SK-N-SH (cell line): ENCODE measurements around the gene TGFBRAP1. TPM values are rescaled to one million over a fixed set of nuclear protein-coding genes. Genes with fewer than 3 reads are reported as not detected.

Source experiments
- CTCF ChIA-PET: fragments of 300-600, 350-600 bp; formaldehyde crosslinking; extraction: SDS; loops from one replicate; lab custom pipeline; 2021; lab: Yijun Ruan, JAX
- POLR2A ChIA-PET: fragments of 350-600 bp; sonication (Branson Sonifier 250); formaldehyde crosslinking; extraction: SDS; loops from one replicate; lab custom pipeline; 2020; ENCODE audit warnings: antibody characterized with exemption, inconsistent platforms; lab: Yijun Ruan, JAX
- DNase-seq: peaks from one replicate; pipeline ENCODE4 v3.0.0; 2012
- H2AFZ ChIP-seq: fragments of 200-600 bp; sonication (generic); 2 replicates; pipeline ENCODE4 v1.8.1; 2016; ENCODE audit warnings: antibody characterized with exemption, mild to moderate bottlenecking, low read depth
- H3F3A ChIP-seq: fragments of 200-600 bp; sonication (generic); replicated peaks from 2 replicates; pipeline ENCODE3; 2016; ENCODE audit warnings: antibody characterized with exemption, mild to moderate bottlenecking; ENCODE audit not compliant: insufficient read depth
- H3K27ac ChIP-seq, 2 experiments: fragments of 200-500 bp in 1 of 2; fragments of 200-600 bp in 1 of 2; sonication (Bioruptor generic) in 1 of 2; sonication (generic), shearing (Covaris generic) in 1 of 2; 2 replicates each; pipeline versions ENCODE4 v1.5.1 to v1.6.1; 2014 to 2016; ENCODE audit warnings: low read depth in 2 of 2, inconsistent platforms in 1 of 2, low read length in 1 of 2, mild to moderate bottlenecking in 1 of 2, mixed read lengths in 1 of 2
- H3K27me3 ChIP-seq: fragments of 200-600 bp; sonication (generic), shearing (Covaris generic); 2 replicates; pipeline ENCODE4 v1.6.1; 2016; ENCODE audit warnings: mixed run types; ENCODE audit not compliant: insufficient read depth
- H3K36me3 ChIP-seq, 2 experiments: fragments of 200-500 bp in 1 of 2; fragments of 200-600 bp in 1 of 2; sonication (Bioruptor generic) in 1 of 2; sonication (generic) in 1 of 2; replicated peaks in 1 of 2; 2 replicates each; pipeline versions ENCODE3 to v1.5.1; 2014 to 2016; ENCODE audit warnings: low read length in 1 of 2, mild to moderate bottlenecking in 1 of 2; ENCODE audit not compliant: insufficient read depth in 2 of 2, control insufficient read depth in 1 of 2
- H3K4me1 ChIP-seq, 2 experiments: fragments of 200-500 bp in 1 of 2; fragments of 200-600 bp in 1 of 2; sonication (Bioruptor generic) in 1 of 2; sonication (generic), shearing (Covaris generic) in 1 of 2; 2 replicates each; pipeline versions ENCODE4 v1.5.1 to v1.6.1; 2014 to 2016; ENCODE audit warnings: low read depth in 1 of 2, low read length in 1 of 2, mixed run types in 1 of 2; ENCODE audit not compliant: insufficient read depth in 2 of 2, control insufficient read depth in 1 of 2
- H3K4me2 ChIP-seq: fragments of 200-600 bp; sonication (generic), shearing (Covaris generic); 2 replicates; pipeline ENCODE4 v1.6.1; 2017; ENCODE audit warnings: mixed run types
- H3K4me3 ChIP-seq, 2 experiments: fragments of 200-500 bp in 1 of 2; fragments of 200-600 bp in 1 of 2; sonication (Bioruptor generic) in 1 of 2; sonication (generic), shearing (Covaris generic) in 1 of 2; 2 replicates each; pipeline versions ENCODE4 v1.5.1 to v1.8.1; 2014 to 2016; ENCODE audit warnings: low read depth in 2 of 2, inconsistent platforms in 1 of 2, low read length in 1 of 2, mild to moderate bottlenecking in 1 of 2, mixed read lengths in 1 of 2, moderate library complexity in 1 of 2
- H3K79me2 ChIP-seq: fragments of 200-600 bp; sonication (generic); 2 replicates; pipeline ENCODE4 v1.8.1; 2017; ENCODE audit warnings: mild to moderate bottlenecking; ENCODE audit not compliant: insufficient read depth
- H3K9ac ChIP-seq: fragments of 200-600 bp; sonication (generic); 2 replicates; pipeline ENCODE4 v1.6.1; 2017; ENCODE audit warnings: mixed run types
- H3K9me2 ChIP-seq: fragments of 200-600 bp; sonication (generic); 2 replicates; pipeline ENCODE4 v1.6.1; 2017; ENCODE audit warnings: mixed run types
- H3K9me3 ChIP-seq: fragments of 200-600 bp; sonication (generic); 2 replicates; pipeline ENCODE4 v1.6.1; 2017; ENCODE audit warnings: mixed run types, mild to moderate bottlenecking, moderate library complexity
- H4K20me1 ChIP-seq: fragments of 200-600 bp; sonication (generic); 2 replicates; pipeline ENCODE4 v1.6.1; 2017; ENCODE audit warnings: mild to moderate bottlenecking, mixed run types; ENCODE audit not compliant: insufficient read depth
- CTCF ChIP-seq: fragments of 200-600 bp; sonication (generic); IDR thresholded peaks from 2 replicates; pipeline ENCODE4 v1.6.1; 2017; ENCODE audit warnings: antibody characterized with exemption, mild to moderate bottlenecking, moderate library complexity
- EP300 ChIP-seq, 2 experiments: IDR thresholded peaks; 2 replicates each; pipeline versions ENCODE4 v1.4.0 to v1.6.1; 2012; ENCODE audit warnings: borderline replicate concordance in 1 of 2, low read depth in 1 of 2, low read length in 1 of 2
- FOXM1 ChIP-seq: IDR thresholded peaks from 2 replicates; pipeline ENCODE4 v1.4.0; 2012; ENCODE audit warnings: low read depth, mild to moderate bottlenecking
- GABPA ChIP-seq: IDR thresholded peaks from 2 replicates; pipeline ENCODE4 v1.4.0; 2012; ENCODE audit warnings: low read depth, mild to moderate bottlenecking
- MXI1 ChIP-seq: IDR thresholded peaks from 2 replicates; pipeline ENCODE4 v1.6.1; 2012; ENCODE audit warnings: mild to moderate bottlenecking, low read depth, low read length, improper control_type of control experiment
- NFIC ChIP-seq: IDR thresholded peaks from 2 replicates; pipeline ENCODE4 v1.4.0; 2012; ENCODE audit warnings: borderline replicate concordance
- NRF1 ChIP-seq: IDR thresholded peaks from 2 replicates; pipeline ENCODE4 v1.6.1; 2012; ENCODE audit warnings: low read depth, mild to moderate bottlenecking, low read length
- PBX3 ChIP-seq: IDR thresholded peaks from 2 replicates; pipeline ENCODE4; 2012
- POLR2AphosphoS5 ChIP-seq: IDR thresholded peaks from 2 replicates; pipeline ENCODE4 v1.6.1; 2012; ENCODE audit warnings: low read depth, low read length
- RFX5 ChIP-seq: IDR thresholded peaks from 2 replicates; pipeline ENCODE4 v1.6.1; 2012; ENCODE audit warnings: mild to moderate bottlenecking, improper control_type of control experiment, low read length
- SMC3 ChIP-seq: IDR thresholded peaks from 2 replicates; pipeline ENCODE4 v1.6.1; 2012; ENCODE audit warnings: low read depth, low read length, improper control_type of control experiment
- TAF1 ChIP-seq: IDR thresholded peaks from 2 replicates; pipeline ENCODE4 v1.6.1; 2012; ENCODE audit warnings: low read depth, mild to moderate bottlenecking, low read length, moderate library complexity, borderline replicate concordance
- TCF12 ChIP-seq: IDR thresholded peaks from 2 replicates; pipeline ENCODE4 v1.4.0; 2012
- TEAD4 ChIP-seq: IDR thresholded peaks from 2 replicates; pipeline ENCODE4 v1.4.0; 2012; ENCODE audit warnings: mild to moderate bottlenecking, borderline replicate concordance; ENCODE audit not compliant: insufficient read depth
- USF1 ChIP-seq: IDR thresholded peaks from 2 replicates; pipeline ENCODE4 v1.4.0; 2012; ENCODE audit warnings: low read depth, borderline replicate concordance
- USF2 ChIP-seq: fragments of 150-350 bp; IDR thresholded peaks from 2 replicates; pipeline ENCODE4 v1.6.1; 2017; ENCODE audit warnings: antibody characterized with exemption, low read length, low read depth, borderline replicate concordance
- YY1 ChIP-seq: IDR thresholded peaks from 2 replicates; pipeline ENCODE4 v1.4.0; 2012; ENCODE audit warnings: low read depth, mild to moderate bottlenecking
- WGBS: methylation state at CpG from one replicate; pipeline ENCODE4 v1.1.6; 2017; ENCODE audit warnings: low lambda C conversion rate; 5-methylcytosine and 5-hydroxymethylcytosine counted together
- polyA plus RNA-seq, 3 experiments: library from polyadenylated mRNA; depleted of rRNA; stranded (reverse); fragments of >200 nt; gene quantifications; 2 replicates each; pipeline ENCODE4 v1.2.3, GENCODE V29; 2012

Gene TGFBRAP1
- polyA plus RNA-seq, 1 of the 3 experiments (the other 2 are of a cell fraction) = 5.7 TPM

- no peak for TF ChIP-seq FOXM1
- no peak for TF ChIP-seq USF2
- TF ChIP-seq NFIC = no peak
- no peak for TF ChIP-seq MXI1
- no peak for TF ChIP-seq YY1
- no peak for TF ChIP-seq SMC3
- TF ChIP-seq TCF12 = no peak
Observed at GRCh38 chr2:105279126-105279525, 50.4 kb downstream of the TGFBRAP1 start (continued).

- CTCF ChIA-PET = interaction anchor here (0.8 to 1.8 kb wide), 3 partner anchors 9 to 16 kb away, joined by 3 to 11 read pairs (median 3); no protein-coding TSS in a partner anchor
Observed at GRCh38 chr2:105278654-105279053, 50.9 kb downstream of the TGFBRAP1 start.

GRCh38 chr2:105274046-105274445, 55.5 kb downstream of the TGFBRAP1 start:
- POLR2A ChIA-PET = no interaction called here
- Histone ChIP-seq H3K36me3 (peaks cover 23 to 86% of the 10 kb centered on the region in 2 experiments), H3K4me2 (no peak overlapping the region), H4K20me1 (no peaks in the 10 kb centered on the region), H3K4me1 (peaks cover 0 to 3% of the 10 kb centered on the region in 2 experiments; a peak in 1 of 4 replicates), H3K79me2 (no peaks in the 10 kb centered on the region), H3K27me3 (no peaks in the 10 kb centered on the region), H2AFZ (no peak overlapping the region), H3K4me3 (no peak overlapping the region), H3K9me3 (no peaks in the 10 kb centered on the region), H3K9ac (no peak overlapping the region), H3F3A (no peaks in the 10 kb centered on the region), H3K27ac (no peak overlapping the region; a peak in 1 of 4 replicates), H3K9me2 (no peaks in the 10 kb centered on the region)
- no peak for DNase-seq
- CTCF ChIA-PET = interaction anchor here (0.8 to 4.4 kb wide), 4 partner anchors 13 to 160 kb away, joined by 3 to 14 read pairs (median 3); no protein-coding TSS in a partner anchor
- 100% methylated on average over 4 of the region's 4 CpGs for WGBS
- TF ChIP-seq TEAD4 = no peak
- TF ChIP-seq SMC3 = no peak
- no peak for TF ChIP-seq TAF1
- no peak for TF ChIP-seq USF1
- TF ChIP-seq CTCF = no peak
- no peak for TF ChIP-seq GABPA
- no peak for TF ChIP-seq RFX5
- no peak for TF ChIP-seq NRF1
- TF ChIP-seq MXI1 = no peak
- no peak for TF ChIP-seq POLR2AphosphoS5
- TF ChIP-seq USF2 = no peak
- no peak for TF ChIP-seq PBX3

More at GRCh38 chr2:105278654-105279053, 50.9 kb downstream of the TGFBRAP1 start:
- Histone ChIP-seq H3K4me3 (no peak overlapping the region), H3K9ac (no peak overlapping the region), H4K20me1 (no peaks in the 10 kb centered on the region), H3K9me3 (no peaks in the 10 kb centered on the region), H3K27ac (no peak overlapping the region), H3K27me3 (no peaks in the 10 kb centered on the region), H3K36me3 (peaks cover 14 to 70% of the 10 kb centered on the region in 2 experiments), H3K4me1 (peaks cover 0 to 3% of the 10 kb centered on the region in 2 experiments; a peak in 1 of 4 replicates), H3K79me2 (no peaks in the 10 kb centered on the region), H3K4me2 (no peak overlapping the region), H3F3A (no peaks in the 10 kb centered on the region), H3K9me2 (no peaks in the 10 kb centered on the region), H2AFZ (no peak overlapping the region)
- WGBS = 89% methylated on average over 5 of the region's 5 CpGs
- DNase-seq = no peak
- no peak for TF ChIP-seq YY1
- TF ChIP-seq GABPA = no peak
- no peak for TF ChIP-seq EP300 (IDR thresholded peaks at IDR 0.05; ENCODE audit: borderline replicate concordance in 1 of 2, low read depth in 1 of 2, low read length in 1 of 2)
- no peak for TF ChIP-seq PBX3
- POLR2A ChIA-PET = no interaction called here
